GM12865 (cell line): ENCODE data around the gene HDC.

ENCODE experiments used
- DNase-seq: peaks from one replicate; pipeline ENCODE4 v3.0.0; 2010; ENCODE audit warnings: low read depth
- H3K4me3 ChIP-seq: 2 replicates; pipeline ENCODE4 v1.5.1; 2011; ENCODE audit warnings: mild to moderate bottlenecking, low read depth, low read length, control low read depth
- CTCF ChIP-seq: IDR thresholded peaks from 2 replicates; pipeline ENCODE4 v1.5.1; 2011; ENCODE audit warnings: low read length, control low read depth, low read depth, inconsistent platforms; ENCODE audit not compliant: insufficient read depth; ENCODE audit errors: missing control alignments

Gene HDC

GRCh38 chr15:50289749-50290148 is 24.2 kb upstream of the HDC start:
- no peak for DNase-seq
- TF ChIP-seq CTCF, result no peak

GRCh38 chr15:50287324-50288116 is 22.0 kb upstream of the HDC start:
- no peak for DNase-seq
- H3K4me3 ChIP-seq, result no peak overlapping the region

More at GRCh38 chr15:50289749-50290148, 24.2 kb upstream of the HDC start:
- no peak overlapping the region for H3K4me3 ChIP-seq

GRCh38 chr15:50281427-50281826 is 15.9 kb upstream of the HDC start:
- TF ChIP-seq CTCF, result no peak
- no peak for DNase-seq
- no peak overlapping the region for H3K4me3 ChIP-seq

More at GRCh38 chr15:50287324-50288116, 22.0 kb upstream of the HDC start:
- TF ChIP-seq CTCF, result no peak

- DNase-seq, result no peak
- no peak for TF ChIP-seq CTCF
- H3K4me3 ChIP-seq, result no peak overlapping the region
These were observed 14.7 kb upstream of the HDC start for GRCh38 chr15:50280271-50280670.

GRCh38 chr15:50278496-50278895 is 13.0 kb upstream of the HDC start:
- no peak for TF ChIP-seq CTCF
- H3K4me3 ChIP-seq, result no peak overlapping the region
- no peak for DNase-seq

- no peak for DNase-seq
- no peak for TF ChIP-seq CTCF
- no peak overlapping the region for H3K4me3 ChIP-seq
These were observed 11.8 kb upstream of the HDC start for GRCh38 chr15:50277370-50277769.

GRCh38 chr15:50275908-50276307 is 10.4 kb upstream of the HDC start:
- no peak for DNase-seq
- no peak for TF ChIP-seq CTCF
- H3K4me3 ChIP-seq, result no peak overlapping the region
